ENCODE data around the gene OR1L6.

DNA sequence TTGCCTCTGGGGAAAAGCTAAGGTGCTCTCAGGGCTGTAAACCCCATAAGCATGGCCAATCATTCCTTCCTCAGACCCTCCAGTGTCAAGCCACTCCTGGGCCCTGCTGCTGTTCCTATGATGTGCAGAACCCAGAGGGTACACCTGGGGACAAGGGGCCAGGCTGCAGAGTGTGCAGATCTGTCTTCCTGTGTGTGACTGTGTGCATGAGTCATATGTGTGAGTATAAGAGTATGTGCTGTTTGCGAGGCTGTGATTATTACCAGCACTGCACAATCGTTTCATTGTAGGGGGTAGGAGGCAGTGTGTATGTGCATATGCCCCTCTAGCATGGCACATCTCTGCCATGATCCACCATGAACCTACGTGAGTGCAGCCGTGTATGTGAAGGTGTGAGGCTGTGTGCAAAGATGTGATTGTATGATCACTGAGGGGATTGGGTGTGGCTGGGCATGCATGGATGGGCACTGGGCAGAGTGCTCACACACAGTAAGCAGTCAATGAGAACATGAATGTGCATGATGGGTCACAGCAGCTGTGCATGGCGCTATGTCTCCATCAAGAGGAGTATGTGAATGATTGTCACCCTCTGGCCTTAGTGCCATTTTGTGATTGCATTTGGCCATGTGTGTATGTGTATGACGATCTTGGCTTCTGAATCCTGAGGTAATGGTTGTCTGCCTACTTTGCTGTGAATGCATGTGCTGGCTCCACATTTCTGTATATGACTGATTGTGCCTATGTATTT is 55.4 kb downstream of the OR1L6 start:
- TF ChIP-seq POLR2A (IDR thresholded peaks at IDR 0.05), result no peak
- TF ChIP-seq, protein P1, sequence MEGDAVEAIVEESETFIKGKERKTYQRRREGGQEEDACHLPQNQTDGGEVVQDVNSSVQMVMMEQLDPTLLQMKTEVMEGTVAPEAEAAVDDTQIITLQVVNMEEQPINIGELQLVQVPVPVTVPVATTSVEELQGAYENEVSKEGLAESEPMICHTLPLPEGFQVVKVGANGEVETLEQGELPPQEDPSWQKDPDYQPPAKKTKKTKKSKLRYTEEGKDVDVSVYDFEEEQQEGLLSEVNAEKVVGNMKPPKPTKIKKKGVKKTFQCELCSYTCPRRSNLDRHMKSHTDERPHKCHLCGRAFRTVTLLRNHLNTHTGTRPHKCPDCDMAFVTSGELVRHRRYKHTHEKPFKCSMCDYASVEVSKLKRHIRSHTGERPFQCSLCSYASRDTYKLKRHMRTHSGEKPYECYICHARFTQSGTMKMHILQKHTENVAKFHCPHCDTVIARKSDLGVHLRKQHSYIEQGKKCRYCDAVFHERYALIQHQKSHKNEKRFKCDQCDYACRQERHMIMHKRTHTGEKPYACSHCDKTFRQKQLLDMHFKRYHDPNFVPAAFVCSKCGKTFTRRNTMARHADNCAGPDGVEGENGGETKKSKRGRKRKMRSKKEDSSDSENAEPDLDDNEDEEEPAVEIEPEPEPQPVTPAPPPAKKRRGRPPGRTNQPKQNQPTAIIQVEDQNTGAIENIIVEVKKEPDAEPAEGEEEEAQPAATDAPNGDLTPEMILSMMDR (IDR thresholded peaks at IDR 0.05), result no peak
